Gastroesophageal sphincter (tissue), 4 donors: ENCODE results near the gene ACTR3C. TPM values are rescaled to one million over a fixed set of nuclear protein-coding genes. Genes with fewer than 3 reads are reported as not detected.

ENCODE experiments used
- ATAC-seq: fragments of 150-250 bp; one replicate; pipeline ENCODE4 v1.9.1; 2016; ENCODE audit warnings: mild to moderate bottlenecking, moderate library complexity
- H3K27ac ChIP-seq, 4 donors: fragments of 200-600 bp; sonication (generic) in 3 of 4; 1 replicate in 3 of 4; 2 replicates in 1 of 4; pipeline ENCODE4 v1.5.1; 2016 to 2019
- H3K27me3 ChIP-seq: fragments of 200-600 bp; sonication (generic); one replicate; pipeline ENCODE4 v1.5.1; 2019
- H3K36me3 ChIP-seq, 2 donors: fragments of 200-600 bp; sonication (generic); one replicate each; pipeline ENCODE4 v1.5.1; 2019; ENCODE audit warnings: control low read depth in 1 of 2
- H3K4me1 ChIP-seq, 3 donors: fragments of 200-600 bp; sonication (generic); 1 replicate in 2 of 3; 2 replicates in 1 of 3; pipeline ENCODE4 v1.5.1; 2016 to 2019; ENCODE audit warnings: control low read depth in 2 of 3
- H3K4me3 ChIP-seq, 2 donors: fragments of 200-600 bp; sonication (generic); one replicate each; pipeline ENCODE4 v1.5.1; 2019; ENCODE audit warnings: mild to moderate bottlenecking in 1 of 2, moderate library complexity in 1 of 2
- H3K9me3 ChIP-seq, 3 donors: fragments of 200-600 bp; sonication (generic); one replicate each; pipeline ENCODE4 v1.5.1; 2017 to 2019; ENCODE audit warnings: control low read depth in 2 of 3
- EP300 ChIP-seq: sonication (generic); formaldehyde crosslinking; IDR thresholded peaks from one replicate; pipeline ENCODE4 v1.6.1; 2017; ENCODE audit warnings: antibody characterized with exemption, mild to moderate bottlenecking
- POLR2A ChIP-seq, 2 donors: fragments of 450-650 bp; IDR thresholded peaks; one replicate each; pipeline ENCODE4 v1.6.1; 2017; ENCODE audit warnings: antibody characterized with exemption in 2 of 2, mild to moderate bottlenecking in 2 of 2, moderate library complexity in 1 of 2
- POLR2AphosphoS5 ChIP-seq: sonication (generic); formaldehyde crosslinking; IDR thresholded peaks from one replicate; pipeline ENCODE4 v1.6.1; 2017; ENCODE audit warnings: antibody characterized with exemption
- WGBS, 2 donors: methylation state at CpG; one replicate each; pipeline ENCODE4 v1.1.5; 2018; ENCODE audit warnings: low coverage in 1 of 2; 5-methylcytosine and 5-hydroxymethylcytosine counted together
- total RNA-seq, 4 donors: library from RNA; depleted of rRNA; stranded (reverse); fragments of >200 nt; gene quantifications; one replicate each; pipeline ENCODE4 v1.1.0, GENCODE V29; 2016
- TF ChIP-seq, protein P1 (sequence below), 4 experiments: fragments of 200-600 bp in 2 of 4; fragments of 450-650 bp in 2 of 4; sonication (generic) in 1 of 4; IDR thresholded peaks; one replicate each; pipeline ENCODE4 v1.5.1; 2017 to 2019; ENCODE audit warnings: antibody characterized with exemption in 4 of 4, mild to moderate bottlenecking in 2 of 4, moderate library complexity in 2 of 4

Gene ACTR3C
- total RNA-seq, 4 donors from 2014 or later = 6.4 to 10.0 (median 8.1) TPM

DNA sequence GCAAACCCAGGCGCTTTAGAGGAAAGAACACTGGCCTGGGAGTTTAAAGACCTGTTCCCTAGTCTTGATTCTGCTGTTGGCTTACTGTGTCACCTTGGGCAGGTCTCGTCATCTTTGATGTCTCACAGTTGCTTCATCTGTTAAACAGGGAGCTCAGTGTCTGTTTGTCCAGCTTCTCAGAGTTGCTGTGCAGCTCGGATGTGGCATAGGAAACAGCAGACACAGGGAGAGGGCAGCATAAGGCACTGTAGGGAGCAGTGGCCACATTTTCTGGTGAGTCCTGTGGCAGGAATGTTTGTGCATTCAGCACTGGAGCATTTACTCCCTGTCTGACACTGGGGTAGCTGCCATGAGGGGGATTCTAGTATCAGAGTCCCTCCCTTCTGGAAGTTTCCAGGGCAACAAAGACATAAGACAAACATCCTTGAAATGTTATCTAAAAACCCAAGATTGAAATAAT is 47.3 kb upstream of the ACTR3C start:
- Histone ChIP-seq H3K4me1 (peaks cover 0 to 59% (median 16%) of the 10 kb centered on the region in 3 donors), H3K4me3 (no peak overlapping the region), H3K27ac (peak overlapping the region in 3 of 4 donors; percentile 44 to 95 (median 94)), H3K36me3 (peaks cover 0 to 52% of the 10 kb centered on the region in 2 donors), H3K27me3 (no peaks in the 10 kb centered on the region), H3K9me3 (no peaks in the 10 kb centered on the region)
- no peak for ATAC-seq
- TF ChIP-seq POLR2A (IDR thresholded peaks at IDR 0.05) (no peak), EP300 (no peak), POLR2AphosphoS5 (no peak)
- TF ChIP-seq, protein P1, sequence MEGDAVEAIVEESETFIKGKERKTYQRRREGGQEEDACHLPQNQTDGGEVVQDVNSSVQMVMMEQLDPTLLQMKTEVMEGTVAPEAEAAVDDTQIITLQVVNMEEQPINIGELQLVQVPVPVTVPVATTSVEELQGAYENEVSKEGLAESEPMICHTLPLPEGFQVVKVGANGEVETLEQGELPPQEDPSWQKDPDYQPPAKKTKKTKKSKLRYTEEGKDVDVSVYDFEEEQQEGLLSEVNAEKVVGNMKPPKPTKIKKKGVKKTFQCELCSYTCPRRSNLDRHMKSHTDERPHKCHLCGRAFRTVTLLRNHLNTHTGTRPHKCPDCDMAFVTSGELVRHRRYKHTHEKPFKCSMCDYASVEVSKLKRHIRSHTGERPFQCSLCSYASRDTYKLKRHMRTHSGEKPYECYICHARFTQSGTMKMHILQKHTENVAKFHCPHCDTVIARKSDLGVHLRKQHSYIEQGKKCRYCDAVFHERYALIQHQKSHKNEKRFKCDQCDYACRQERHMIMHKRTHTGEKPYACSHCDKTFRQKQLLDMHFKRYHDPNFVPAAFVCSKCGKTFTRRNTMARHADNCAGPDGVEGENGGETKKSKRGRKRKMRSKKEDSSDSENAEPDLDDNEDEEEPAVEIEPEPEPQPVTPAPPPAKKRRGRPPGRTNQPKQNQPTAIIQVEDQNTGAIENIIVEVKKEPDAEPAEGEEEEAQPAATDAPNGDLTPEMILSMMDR (IDR thresholded peaks at IDR 0.05) = no peak
- no CpG with 5 or more reads among the region's 3 CpGs for WGBS, 2 donors

DNA sequence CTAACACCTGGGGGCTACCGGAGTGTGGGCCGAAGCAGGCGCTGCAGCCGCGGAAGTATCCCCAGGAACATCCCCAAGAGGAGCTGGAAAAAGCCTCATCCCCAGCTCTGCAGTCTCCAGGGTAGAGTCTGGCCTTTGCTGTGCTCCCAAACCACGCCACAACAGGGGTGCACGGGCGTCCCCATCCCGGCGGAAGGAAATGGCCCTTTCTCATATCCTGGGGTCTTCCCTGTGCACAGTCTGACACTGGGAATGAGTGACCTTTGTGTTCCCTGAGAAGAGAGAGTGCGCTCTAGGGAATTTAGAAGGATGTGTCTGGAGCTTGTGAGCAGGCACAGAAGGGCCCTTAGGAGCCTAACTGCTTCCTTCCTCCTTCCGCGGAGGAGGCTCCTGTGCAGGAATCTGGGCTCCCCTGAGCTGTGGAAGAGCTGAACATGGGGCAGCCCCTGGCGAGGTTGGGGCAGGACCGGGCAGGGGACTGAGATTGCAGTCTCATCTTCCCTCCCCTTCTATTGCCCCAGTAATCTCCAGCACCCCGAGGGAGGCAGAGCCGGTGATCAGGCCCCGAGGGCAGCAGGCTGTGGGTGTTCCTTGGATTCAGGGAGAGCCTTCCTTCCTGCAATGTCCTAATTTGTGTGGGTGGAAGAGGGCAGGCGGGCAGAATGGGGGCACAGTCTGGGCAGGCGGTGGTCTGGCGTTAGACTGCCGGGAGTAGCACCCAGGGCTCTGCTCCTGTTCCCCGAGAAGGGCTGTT is 46.6 kb upstream of the ACTR3C start:
- no peak for ATAC-seq
- 64% methylated on average over 5 of the region's 23 CpGs; no CpG with 5 or more reads in 1 of the 2 donors for WGBS, 2 donors
- peaks cover 0 to 48% of the 10 kb centered on the region in 2 donors for H3K36me3 ChIP-seq

DNA sequence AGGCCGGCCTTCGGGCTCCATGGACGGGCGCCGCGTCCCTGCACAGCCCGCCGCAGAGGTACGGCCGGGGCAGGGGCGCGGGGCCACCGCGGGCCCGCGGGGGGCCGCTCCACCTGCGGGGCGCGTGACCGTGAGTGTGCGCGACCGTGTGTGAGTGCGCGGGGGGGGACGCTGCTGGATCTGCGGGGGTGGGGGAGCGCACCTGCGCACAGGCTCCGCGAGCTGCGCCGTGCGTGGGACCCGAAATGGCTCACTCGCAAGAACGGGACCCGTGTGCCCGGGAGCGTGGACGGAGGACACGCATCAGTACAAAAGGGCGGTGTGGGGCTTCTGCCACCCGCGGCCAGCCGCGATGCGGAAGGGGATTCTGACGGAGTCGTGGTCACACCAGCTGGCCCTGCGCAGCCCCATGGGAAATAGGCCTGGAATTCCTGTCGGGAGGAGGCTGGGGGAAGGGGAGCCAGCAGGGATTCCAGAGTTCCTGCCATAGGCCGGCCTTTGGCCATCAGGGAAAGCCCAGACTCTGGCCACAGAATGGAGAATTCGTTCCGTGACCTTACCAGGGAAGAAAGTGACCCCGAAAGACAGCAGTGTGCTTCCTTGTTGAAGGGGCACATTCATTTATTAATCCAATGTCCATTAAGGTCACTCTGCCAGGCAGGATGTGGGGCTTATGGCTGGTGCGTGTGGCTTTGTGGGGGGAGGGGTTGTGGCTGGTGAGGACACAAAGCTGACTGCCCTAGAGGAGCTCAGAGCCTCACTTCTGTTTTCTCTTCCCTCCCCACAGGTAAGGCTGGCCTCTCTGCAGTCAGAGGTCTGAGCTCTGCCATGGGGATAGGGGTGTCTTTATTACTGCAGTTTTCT is 45.8 kb upstream of the ACTR3C start:
- Histone ChIP-seq H3K27ac (peak overlapping the region; percentile 76 to 95 (median 93)), H3K4me1 (peaks cover 0 to 57% (median 16%) of the 10 kb centered on the region in 3 donors), H3K36me3 (peaks cover 0 to 41% of the 10 kb centered on the region in 2 donors), H3K9me3 (no peaks in the 10 kb centered on the region), H3K4me3 (peak overlapping the region; percentile 73 to 75), H3K27me3 (no peaks in the 10 kb centered on the region)
- ATAC-seq = peak; percentile 70
- 0 to 8% methylated on average over 4 to 15 of the region's 58 CpGs for WGBS, 2 donors
- TF ChIP-seq, protein P1 (IDR thresholded peaks at IDR 0.05) = no peak
- peak; percentile 57 for TF ChIP-seq POLR2AphosphoS5
- peak in 1 of 2 donors; percentile 45 for TF ChIP-seq POLR2A (IDR thresholded peaks at IDR 0.05)
- no peak for TF ChIP-seq EP300

More for the DNA sequence above, 46.6 kb upstream of the ACTR3C start:
- Histone ChIP-seq H3K9me3 (no peaks in the 10 kb centered on the region), H3K27me3 (no peaks in the 10 kb centered on the region), H3K4me1 (peaks cover 0 to 59% (median 16%) of the 10 kb centered on the region in 3 donors), H3K27ac (peak overlapping the region in 3 of 4 donors; percentile 92 to 95 (median 94)), H3K4me3 (peak overlapping the region; percentile 73 to 75)
- TF ChIP-seq EP300 (no peak), POLR2AphosphoS5 (no peak)

DNA sequence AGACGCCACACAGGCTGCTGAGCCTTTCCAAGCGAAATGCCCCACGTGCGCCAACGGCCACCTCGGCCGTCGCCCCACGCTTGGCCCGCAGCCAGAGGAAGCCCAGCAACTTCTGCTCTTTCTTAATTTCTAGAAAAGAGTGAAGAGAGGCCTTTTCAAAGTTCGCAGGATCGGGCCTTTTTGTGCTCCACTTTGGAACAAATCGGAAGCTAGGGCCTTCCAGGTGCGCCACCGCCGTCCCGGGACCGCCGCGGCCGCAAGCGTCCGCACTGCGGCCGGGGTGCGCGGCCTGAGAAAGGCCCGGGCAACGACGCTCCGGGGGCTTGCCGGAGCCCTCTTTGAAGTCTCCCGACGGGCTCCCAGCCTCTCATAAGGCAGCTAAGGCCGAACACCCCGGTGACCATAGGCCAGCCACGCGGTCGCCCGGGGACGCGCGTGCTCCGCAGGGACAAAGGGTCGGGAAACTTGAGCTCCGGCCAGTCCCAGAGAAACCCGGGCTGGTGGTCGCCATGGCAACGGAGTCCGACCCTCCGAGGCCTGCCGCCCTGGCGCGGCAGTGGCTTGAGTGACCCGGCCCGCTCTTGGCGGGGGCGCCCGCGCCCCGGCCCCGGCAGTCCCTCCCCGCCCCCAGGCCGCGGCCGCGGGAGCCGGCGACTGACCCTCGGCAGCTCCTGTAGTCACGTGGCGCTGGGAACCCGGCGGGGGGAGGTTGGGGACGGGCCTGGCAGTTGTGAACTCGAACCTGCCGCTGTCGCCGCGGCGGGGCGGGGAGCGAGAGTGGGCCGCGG is 44.9 kb upstream of the ACTR3C start, which contains the start of gene REPIN1:
Gene REPIN1 (plus strand): TSS at position 727 of the 788 bp plus-strand sequence. CDS start 890 bp downstream, outside the sequence.
- ATAC-seq = peak; percentile 86
- Histone ChIP-seq H3K27ac (peak within 1 kb of the TSS; percentile 76 to 95 (median 93)), H3K4me1 (peaks cover 0 to 49% (median 16%) of the 10 kb centered on the region in 3 donors), H3K36me3 (peaks cover 0 to 33% of the 10 kb centered on the region in 2 donors), H3K27me3 (no peaks in the 10 kb centered on the region), H3K4me3 (peak within 1 kb of the TSS; percentile 73 to 75), H3K9me3 (no peaks in the 10 kb centered on the region)
- WGBS, 2 donors = 0% methylated on average over 7 of the region's 85 CpGs
- no peak for TF ChIP-seq EP300
- peak; percentile 73 to 78 for TF ChIP-seq POLR2A (IDR thresholded peaks at IDR 0.05)
- peak; percentile 89 for TF ChIP-seq POLR2AphosphoS5
- TF ChIP-seq, protein P1 (IDR thresholded peaks at IDR 0.05) = peak in 1 of 4 experiments; percentile 15
